Keratinocyte (primary cell): Measurements from ENCODE around the gene MYLK4. TPM values are rescaled to one million over a fixed set of nuclear protein-coding genes. Genes with fewer than 3 reads are reported as not detected.

Experiments used
- DNase-seq: peaks from one replicate; pipeline ENCODE4 v3.0.0-alpha.2; 2011; ENCODE audit warnings: low read depth, missing footprints, low spot score
- FAIRE-seq: peaks from 2 replicates; lab custom pipeline; 2011; peaks lifted over from hg19 to GRCh38; lab: Jason Lieb, UNC
- H2AFZ ChIP-seq: 2 replicates; pipeline ENCODE4 v1.6.0; 2012; ENCODE audit warnings: low read length, control low read depth, inconsistent platforms; ENCODE audit not compliant: control insufficient read depth
- H3K27ac ChIP-seq: 2 replicates; pipeline ENCODE4 v1.5.1; 2011; ENCODE audit warnings: low read length; ENCODE audit not compliant: control insufficient read depth, insufficient read depth
- H3K27me3 ChIP-seq: 3 replicates; pipeline ENCODE4 v1.6.0; 2011; ENCODE audit warnings: low read length; ENCODE audit not compliant: control insufficient read depth, insufficient read depth; ENCODE audit errors: extremely low read depth
- H3K36me3 ChIP-seq, 2 experiments: 2 replicates in 1 of 2; 3 replicates in 1 of 2; pipeline ENCODE4 v1.5.1; 2011; ENCODE audit warnings: low read length in 2 of 2, mild to moderate bottlenecking in 1 of 2; ENCODE audit not compliant: control insufficient read depth in 2 of 2, insufficient read depth in 2 of 2; ENCODE audit errors: extremely low read depth in 1 of 2
- H3K4me1 ChIP-seq: 3 replicates; pipeline ENCODE4 v1.5.1; 2011; ENCODE audit warnings: low read length; ENCODE audit not compliant: control insufficient read depth, insufficient read depth; ENCODE audit errors: extremely low read depth
- H3K4me2 ChIP-seq: 3 replicates; pipeline ENCODE4 v1.6.0; 2011; ENCODE audit warnings: low read depth, low read length; ENCODE audit not compliant: control insufficient read depth, insufficient read depth; ENCODE audit errors: extremely low read depth
- H3K4me3 ChIP-seq, 3 experiments: fragments of 200-600 bp in 1 of 3; sonication (generic) in 1 of 3; 2 replicates in 2 of 3; 3 replicates in 1 of 3; pipeline ENCODE4 v1.5.1; 2011 to 2016; ENCODE audit warnings: low read length in 3 of 3, mild to moderate bottlenecking in 3 of 3, control low read depth in 2 of 3, inconsistent platforms in 1 of 3, low read depth in 1 of 3, mixed read lengths in 1 of 3, mixed run types in 1 of 3, moderate library complexity in 1 of 3; ENCODE audit not compliant: control insufficient read depth in 2 of 3, insufficient read depth in 2 of 3; ENCODE audit errors: extremely low read depth in 1 of 3
- H3K79me2 ChIP-seq: 2 replicates; pipeline ENCODE4 v1.6.0; 2012; ENCODE audit warnings: low read length; ENCODE audit not compliant: control insufficient read depth, insufficient read depth
- H3K9ac ChIP-seq: 3 replicates; pipeline ENCODE4 v1.6.0; 2011; ENCODE audit warnings: low read length; ENCODE audit not compliant: control insufficient read depth, insufficient read depth; ENCODE audit errors: extremely low read depth
- H3K9me1 ChIP-seq: 3 replicates; pipeline ENCODE4 v1.6.0; 2011; ENCODE audit warnings: low read length; ENCODE audit not compliant: control insufficient read depth, insufficient read depth; ENCODE audit errors: extremely low read depth
- H3K9me3 ChIP-seq: 2 replicates; pipeline ENCODE4 v1.5.1; 2012; ENCODE audit warnings: low read depth, low read length; ENCODE audit not compliant: control insufficient read depth
- H4K20me1 ChIP-seq: 3 replicates; pipeline ENCODE4 v1.6.0; 2011; ENCODE audit warnings: low read length; ENCODE audit not compliant: control insufficient read depth, insufficient read depth; ENCODE audit errors: extremely low read depth
- EZH2 ChIP-seq: IDR thresholded peaks from one replicate; pipeline ENCODE4 v1.6.1; 2012; ENCODE audit warnings: inconsistent platforms, mild to moderate bottlenecking, low read length, moderate library complexity
- dilution Hi-C: fragments of 300-500 bp; cut with MboI; formaldehyde crosslinking; loops from one replicate; pipeline ENCODE4 v1.7.0; 2020; ENCODE audit warnings: low sequenced_read_pairs; ENCODE audit not compliant: extremely low pct_ligation_motif_present
- polyA plus RNA-seq, 5 experiments: library from polyadenylated mRNA; depleted of rRNA in 3 of 5; stranded (reverse) in 3 of 5; stranded (forward) in 1 of 5; unstranded in 1 of 5; fragments of >200 nt; gene quantifications; 1 replicate in 1 of 5; 2 replicates in 3 of 5; 3 replicates in 1 of 5; pipeline versions ENCODE4 v1.2.1 to v1.2.3, GENCODE V29; 2011 to 2012; ENCODE audit warnings: missing spikeins in 2 of 5, low read depth in 1 of 5, low replicate concordance in 1 of 5
- TF ChIP-seq, protein P1 (sequence below), 3 experiments: IDR thresholded peaks in 1 of 3; conservative IDR thresholded peaks in 1 of 3; optimal IDR thresholded peaks in 1 of 3; 2 replicates in 2 of 3; 3 replicates in 1 of 3; pipeline versions ENCODE3 to v1.5.1; 2011; ENCODE audit warnings: low read length in 3 of 3, mild to moderate bottlenecking in 3 of 3, moderate library complexity in 2 of 3, control low read depth in 1 of 3, inconsistent platforms in 1 of 3; ENCODE audit not compliant: insufficient read depth in 2 of 3; ENCODE audit errors: extremely low read depth in 1 of 3

MYLK4 gene
- polyA plus RNA-seq, 1 donor (not counting 4 experiments of a cell fraction or from before 2014, with no cell fraction given), result 0.31 TPM

DNA sequence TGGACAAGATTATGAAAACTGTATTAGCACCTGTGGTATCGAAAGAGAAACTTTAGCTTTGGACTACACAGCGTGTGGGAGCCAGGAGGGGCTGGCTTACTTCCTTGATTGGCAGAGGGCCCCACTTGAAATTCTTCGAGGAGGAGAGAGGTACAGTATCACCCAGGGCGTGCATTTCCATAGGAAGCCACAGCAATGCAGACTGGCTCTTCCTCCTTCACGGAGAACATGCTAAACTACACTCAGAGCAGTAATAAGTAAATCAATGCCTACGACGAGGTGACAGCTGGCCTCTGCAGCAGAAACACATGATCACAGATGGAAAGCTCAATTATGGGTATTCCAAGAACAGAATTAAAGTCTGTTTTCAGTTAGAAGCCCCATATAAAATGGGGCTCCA, 44.2 kb downstream of the MYLK4 start:
- H3K4me3 ChIP-seq, result no peak overlapping the region
- DNase-seq (no peak), FAIRE-seq (no peak)
- dilution Hi-C loops, result no loop called here
- H3K9ac ChIP-seq, result no peak overlapping the region
- H3K27ac ChIP-seq, result no peak overlapping the region
- H2AFZ ChIP-seq, result no peak overlapping the region
- TF ChIP-seq, protein P1, sequence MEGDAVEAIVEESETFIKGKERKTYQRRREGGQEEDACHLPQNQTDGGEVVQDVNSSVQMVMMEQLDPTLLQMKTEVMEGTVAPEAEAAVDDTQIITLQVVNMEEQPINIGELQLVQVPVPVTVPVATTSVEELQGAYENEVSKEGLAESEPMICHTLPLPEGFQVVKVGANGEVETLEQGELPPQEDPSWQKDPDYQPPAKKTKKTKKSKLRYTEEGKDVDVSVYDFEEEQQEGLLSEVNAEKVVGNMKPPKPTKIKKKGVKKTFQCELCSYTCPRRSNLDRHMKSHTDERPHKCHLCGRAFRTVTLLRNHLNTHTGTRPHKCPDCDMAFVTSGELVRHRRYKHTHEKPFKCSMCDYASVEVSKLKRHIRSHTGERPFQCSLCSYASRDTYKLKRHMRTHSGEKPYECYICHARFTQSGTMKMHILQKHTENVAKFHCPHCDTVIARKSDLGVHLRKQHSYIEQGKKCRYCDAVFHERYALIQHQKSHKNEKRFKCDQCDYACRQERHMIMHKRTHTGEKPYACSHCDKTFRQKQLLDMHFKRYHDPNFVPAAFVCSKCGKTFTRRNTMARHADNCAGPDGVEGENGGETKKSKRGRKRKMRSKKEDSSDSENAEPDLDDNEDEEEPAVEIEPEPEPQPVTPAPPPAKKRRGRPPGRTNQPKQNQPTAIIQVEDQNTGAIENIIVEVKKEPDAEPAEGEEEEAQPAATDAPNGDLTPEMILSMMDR (optimal IDR thresholded peaks at IDR 0.05 in 1 of 3, IDR thresholded peaks at IDR 0.05 in 1 of 3, conservative IDR thresholded peaks at IDR 0.05 in 1 of 3; ENCODE audit: extremely low read depth in 1 of 3, insufficient read depth in 2 of 3, low read length in 3 of 3), result no peak
- TF ChIP-seq EZH2, result no peak
- H3K27me3 ChIP-seq, result no peaks in the 10 kb centered on the region
- peaks cover 2% of the 10 kb centered on the region for H3K9me1 ChIP-seq
- H3K4me2 ChIP-seq, result no peak overlapping the region
- no peaks in the 10 kb centered on the region for H3K4me1 ChIP-seq
- no peaks in the 10 kb centered on the region for H3K36me3 ChIP-seq
- peaks cover 3% of the 10 kb centered on the region for H3K9me3 ChIP-seq
- no peaks in the 10 kb centered on the region for H3K79me2 ChIP-seq
- no peaks in the 10 kb centered on the region for H4K20me1 ChIP-seq

GRCh38 chr6:2705256-2705655, 45.5 kb downstream of the MYLK4 start:
- no peak overlapping the region for H3K9ac ChIP-seq
- no peak for TF ChIP-seq EZH2
- TF ChIP-seq, protein P1 (optimal IDR thresholded peaks at IDR 0.05 in 1 of 3, IDR thresholded peaks at IDR 0.05 in 1 of 3, conservative IDR thresholded peaks at IDR 0.05 in 1 of 3; ENCODE audit: extremely low read depth in 1 of 3, insufficient read depth in 2 of 3, low read length in 3 of 3), result no peak
- FAIRE-seq, result no peak
- no peak overlapping the region for H3K27ac ChIP-seq
- H3K4me3 ChIP-seq, result no peak overlapping the region
- no peaks in the 10 kb centered on the region for H3K27me3 ChIP-seq
- no peaks in the 10 kb centered on the region for H3K9me3 ChIP-seq
- no peak overlapping the region for H2AFZ ChIP-seq
- no peaks in the 10 kb centered on the region for H4K20me1 ChIP-seq
- H3K36me3 ChIP-seq, result no peaks in the 10 kb centered on the region
- H3K9me1 ChIP-seq, result peaks cover 2% of the 10 kb centered on the region
- no peaks in the 10 kb centered on the region for H3K4me1 ChIP-seq
- no peak for DNase-seq
- no peaks in the 10 kb centered on the region for H3K79me2 ChIP-seq
- H3K4me2 ChIP-seq, result no peak overlapping the region
- dilution Hi-C loops, result no loop called here
